ENCODE measurements around the gene LIFR. TPM values are rescaled to one million over a fixed set of nuclear protein-coding genes. Genes with fewer than 3 reads are reported as not detected.

The LIFR gene
- total RNA-seq, 1 experiment from 2014 or later = 7.8 TPM

GRCh38 chr5:38452201-38452600 lies 104.2 kb downstream of the LIFR start:
- no peak overlapping the region for H2AFZ ChIP-seq (ENCODE audit: low read length)
- H3K9me3 ChIP-seq (ENCODE audit: control insufficient read depth, low read depth, low read length) = no peaks in the 10 kb centered on the region
- H3K23ac ChIP-seq (ENCODE audit: insufficient read length, low read depth, low read length) = no peak overlapping the region
- no peak overlapping the region for H3K14ac ChIP-seq (ENCODE audit: insufficient read depth, low read length)
- no peak overlapping the region for H2BK120ac ChIP-seq (ENCODE audit: low read depth, low read length, poor library complexity, severe bottlenecking)
- H3K9me3 Mint-ChIP-seq = no peaks in the 10 kb centered on the region; a peak in 1 of 5 replicates
- H3K4me2 ChIP-seq (ENCODE audit: insufficient read depth, insufficient read length, low read length) = no peak overlapping the region
- H3K27ac ChIP-seq (ENCODE audit: insufficient read length, low read depth, low read length) = no peak overlapping the region
- H3K4me1 Mint-ChIP-seq = no peaks in the 10 kb centered on the region
- H3K4me3 Mint-ChIP-seq = no peak overlapping the region
- H4K20me1 ChIP-seq (ENCODE audit: control insufficient read depth, insufficient read depth, insufficient read length) = no peaks in the 10 kb centered on the region
- DNase-seq = no peak
- no peak overlapping the region for H3K18ac ChIP-seq (ENCODE audit: insufficient read length, low read depth, low read length)
- H3K36me3 Mint-ChIP-seq (ENCODE audit: insufficient read depth in 1 of 3, low read depth in 3 of 3) = no peaks in the 10 kb centered on the region
- no peak overlapping the region for H3K56ac ChIP-seq (ENCODE audit: insufficient read length, low read depth, low read length)
- H4K91ac ChIP-seq (ENCODE audit: insufficient read length, low read depth, low read length) = no peak overlapping the region
- H2AK5ac ChIP-seq (ENCODE audit: insufficient read length, low read length) = no peak overlapping the region
- H4K5ac ChIP-seq (ENCODE audit: insufficient read length, low read depth, low read length) = no peak overlapping the region
- no peak overlapping the region for H2BK5ac ChIP-seq (ENCODE audit: insufficient read length, low read length)
- H3K4ac ChIP-seq (ENCODE audit: low read depth, low read length) = no peak overlapping the region
- no peak overlapping the region for H3K27ac Mint-ChIP-seq
- H3K79me2 ChIP-seq (ENCODE audit: insufficient read depth, low read length) = no peaks in the 10 kb centered on the region
- H2BK15ac ChIP-seq (ENCODE audit: low read depth, low read length) = no peak overlapping the region
- no peak overlapping the region for H3K9ac ChIP-seq (ENCODE audit: extremely low read depth, insufficient read length, low read length)
- no peak overlapping the region for H3T11ph ChIP-seq (ENCODE audit: low read length)
- H3K23me2 ChIP-seq (ENCODE audit: insufficient read length, low read depth, low read length, poor library complexity, severe bottlenecking) = no peaks in the 10 kb centered on the region
- H3K4me1 ChIP-seq (ENCODE audit: insufficient read depth, low read length) = no peaks in the 10 kb centered on the region
- no peak overlapping the region for H2BK12ac ChIP-seq (ENCODE audit: insufficient read length, low read depth, low read length)
- no peak overlapping the region for H2BK20ac ChIP-seq (ENCODE audit: low read depth, low read length, poor library complexity, severe bottlenecking)
- TF ChIP-seq CTCF (conservative IDR thresholded peaks at IDR 0.05) = no peak
- peaks cover 2% of the 10 kb centered on the region; the same call in 1 of the 2 replicates for H3K27me3 Mint-ChIP-seq (ENCODE audit: low read depth)
- no peaks in the 10 kb centered on the region for H3K27me3 ChIP-seq (ENCODE audit: insufficient read depth, low read length)
- no peak overlapping the region for H4K8ac ChIP-seq (replicated peaks; ENCODE audit: insufficient read length, low read depth, low read length)
- H3K79me1 ChIP-seq (ENCODE audit: insufficient read depth, low read depth, low read length, poor library complexity, severe bottlenecking) = no peaks in the 10 kb centered on the region
- WGBS (ENCODE audit: extremely low coverage, insufficient read length, low lambda C conversion rate) = no CpG with 5 or more reads among the region's 4 CpGs

Measured in H9 (cell line).